B cell (primary cell): ENCODE measurements around the gene KIF16B.

Experiments
- EZH2 ChIP-seq: IDR thresholded peaks from 2 replicates; pipeline ENCODE4 v1.6.1; 2012; ENCODE audit warnings: borderline replicate concordance, low read depth, mild to moderate bottlenecking, moderate library complexity, low read length; ENCODE audit not compliant: insufficient read depth, poor library complexity, severe bottlenecking
- TF ChIP-seq, protein P1 (sequence below): fragments of 200-600 bp; IDR thresholded peaks from one replicate; pipeline ENCODE4 v1.8.0; 2022; ENCODE audit warnings: antibody characterized with exemption, mild to moderate bottlenecking

DNA sequence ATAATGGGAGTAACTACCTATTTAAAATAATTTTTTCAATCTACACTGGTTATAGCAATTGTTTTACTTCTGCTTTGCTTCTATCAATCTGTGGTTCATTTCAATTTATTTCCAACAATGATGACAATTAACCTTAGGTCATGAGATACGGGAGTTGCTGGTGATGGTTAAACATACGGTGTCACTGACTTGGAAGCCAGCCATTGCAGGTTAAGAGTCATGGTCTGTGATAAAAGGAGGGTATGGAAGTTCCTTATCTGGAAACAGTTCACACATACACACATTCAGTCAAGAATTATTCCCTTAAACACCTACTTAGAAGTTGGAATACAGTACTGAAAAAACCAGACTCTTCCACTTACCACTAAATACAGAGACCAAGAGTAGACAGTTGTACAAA is 180.0 kb downstream of the KIF16B start:
- TF ChIP-seq, protein P1, sequence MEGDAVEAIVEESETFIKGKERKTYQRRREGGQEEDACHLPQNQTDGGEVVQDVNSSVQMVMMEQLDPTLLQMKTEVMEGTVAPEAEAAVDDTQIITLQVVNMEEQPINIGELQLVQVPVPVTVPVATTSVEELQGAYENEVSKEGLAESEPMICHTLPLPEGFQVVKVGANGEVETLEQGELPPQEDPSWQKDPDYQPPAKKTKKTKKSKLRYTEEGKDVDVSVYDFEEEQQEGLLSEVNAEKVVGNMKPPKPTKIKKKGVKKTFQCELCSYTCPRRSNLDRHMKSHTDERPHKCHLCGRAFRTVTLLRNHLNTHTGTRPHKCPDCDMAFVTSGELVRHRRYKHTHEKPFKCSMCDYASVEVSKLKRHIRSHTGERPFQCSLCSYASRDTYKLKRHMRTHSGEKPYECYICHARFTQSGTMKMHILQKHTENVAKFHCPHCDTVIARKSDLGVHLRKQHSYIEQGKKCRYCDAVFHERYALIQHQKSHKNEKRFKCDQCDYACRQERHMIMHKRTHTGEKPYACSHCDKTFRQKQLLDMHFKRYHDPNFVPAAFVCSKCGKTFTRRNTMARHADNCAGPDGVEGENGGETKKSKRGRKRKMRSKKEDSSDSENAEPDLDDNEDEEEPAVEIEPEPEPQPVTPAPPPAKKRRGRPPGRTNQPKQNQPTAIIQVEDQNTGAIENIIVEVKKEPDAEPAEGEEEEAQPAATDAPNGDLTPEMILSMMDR = no peak
- no peak for TF ChIP-seq EZH2
